Measurements from ENCODE around the gene ANKRD27. TPM values are rescaled to one million over a fixed set of nuclear protein-coding genes. Genes with fewer than 3 reads are reported as not detected.

Gene ANKRD27
- total RNA-seq, 4 donors from 2014 or later: 1.8 to 36.2 (median 22.7) TPM

- Histone ChIP-seq H3K27ac (peak overlapping the region; percentile 62 to 64), H3K9me3 (no peaks in the 10 kb centered on the region), H3K27me3 (no peaks in the 10 kb centered on the region), H3K4me3 (peak overlapping the region; percentile 41 to 76), H3K4me1 (peaks cover 0 to 4% of the 10 kb centered on the region in 2 donors), H3K36me3 (no peaks in the 10 kb centered on the region)
- intact Hi-C loops (cut with DNase I; ENCODE audit: low total_unique reads): no loop called here
- DNase-seq: peak in 1 of 2 donors; percentile 35
- TF ChIP-seq CTCF (IDR thresholded peaks at IDR 0.05): no peak
- TF ChIP-seq POLR2A (IDR thresholded peaks at IDR 0.05): no peak
These were observed 17.2 kb upstream of the ANKRD27 start for GRCh38 chr19:32691952-32692726.

GRCh38 chr19:32691291-32691951 lies 16.4 kb upstream of the ANKRD27 start, which contains the start of gene NUDT19:
TSS of gene NUDT19 (plus strand) at chr19:32691821. CDS start at chr19:32691961, 140 bp downstream.
- H3K4me1 ChIP-seq: peaks cover 0 to 4% of the 10 kb centered on the region in 2 donors
- intact Hi-C loops (cut with DNase I; ENCODE audit: low total_unique reads): no loop called here
- H3K4me3 ChIP-seq: peak within 1 kb of the TSS; percentile 41 to 76
- peak in 1 of 2 donors; percentile 57 for TF ChIP-seq POLR2A (IDR thresholded peaks at IDR 0.05)
- no peak for TF ChIP-seq CTCF (IDR thresholded peaks at IDR 0.05)
- peak; percentile 45 to 67 for DNase-seq
- peak within 1 kb of the TSS; percentile 62 to 64 for H3K27ac ChIP-seq
- no peaks in the 10 kb centered on the region for H3K36me3 ChIP-seq
- no peaks in the 10 kb centered on the region for H3K9me3 ChIP-seq
- no peaks in the 10 kb centered on the region for H3K27me3 ChIP-seq

DNA sequence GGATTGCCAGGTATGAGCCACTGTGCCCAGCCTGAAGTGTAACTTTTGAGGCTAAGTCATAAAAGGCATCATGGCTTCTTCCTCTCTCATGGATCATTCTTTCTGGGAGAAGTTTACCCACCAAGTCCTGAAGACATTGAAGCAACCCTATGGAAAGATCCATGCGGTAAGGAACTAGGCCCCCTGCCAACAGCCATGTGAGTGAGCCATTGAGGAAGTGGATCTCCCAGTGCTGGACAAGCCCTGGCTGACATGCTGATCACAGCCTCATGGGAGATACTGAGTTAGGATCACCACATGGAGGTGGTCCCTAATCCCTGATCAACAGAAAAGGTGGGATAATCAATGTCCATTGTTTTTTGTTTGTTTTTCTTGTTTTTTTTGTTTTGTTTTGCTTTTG lies 13.3 kb upstream of the ANKRD27 start:
- Histone ChIP-seq H3K4me3 (no peak overlapping the region), H3K27me3 (no peaks in the 10 kb centered on the region), H3K27ac (no peak overlapping the region), H3K9me3 (no peaks in the 10 kb centered on the region), H3K4me1 (peaks cover 0 to 2% of the 10 kb centered on the region in 2 donors), H3K36me3 (no peaks in the 10 kb centered on the region)
- intact Hi-C loops (cut with DNase I; ENCODE audit: low total_unique reads): no loop called here
- no peak for DNase-seq
- no peak for TF ChIP-seq POLR2A (IDR thresholded peaks at IDR 0.05)

DNA sequence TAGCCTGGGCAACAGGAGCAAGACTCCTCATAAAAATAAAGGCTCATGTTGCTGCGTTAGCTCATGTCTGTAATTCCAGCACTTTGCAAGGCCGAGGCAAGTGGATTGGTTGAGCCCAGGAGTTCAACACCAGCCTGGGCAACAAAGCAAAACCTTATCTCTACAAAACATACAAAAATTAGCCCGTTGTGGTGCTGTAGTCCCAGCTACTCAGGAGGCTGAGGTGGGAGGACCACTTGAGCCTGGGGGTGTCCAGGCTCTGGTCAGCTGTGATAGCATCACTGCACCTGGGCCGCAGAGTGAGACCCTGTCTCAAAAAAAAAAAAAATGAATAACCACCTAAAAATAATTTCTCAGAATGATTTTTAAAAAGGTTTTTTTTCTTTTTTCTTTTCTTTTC lies 12.7 kb upstream of the ANKRD27 start:
- TF ChIP-seq CTCF (IDR thresholded peaks at IDR 0.05) (no peak), POLR2A (IDR thresholded peaks at IDR 0.05) (no peak)
- Histone ChIP-seq H3K4me1 (no peaks in the 10 kb centered on the region), H3K36me3 (no peaks in the 10 kb centered on the region), H3K27ac (no peak overlapping the region), H3K4me3 (no peak overlapping the region), H3K27me3 (no peaks in the 10 kb centered on the region), H3K9me3 (no peaks in the 10 kb centered on the region)
- intact Hi-C loops (cut with DNase I; ENCODE audit: low total_unique reads): no loop called here
- no peak for DNase-seq

- no peaks in the 10 kb centered on the region for H3K36me3 ChIP-seq
- no peaks in the 10 kb centered on the region for H3K27me3 ChIP-seq
- no peak overlapping the region for H3K4me3 ChIP-seq
- no peak for DNase-seq
- H3K27ac ChIP-seq: no peak overlapping the region
- intact Hi-C loops (cut with DNase I; ENCODE audit: low total_unique reads): no loop called here
- no peaks in the 10 kb centered on the region for H3K9me3 ChIP-seq
- H3K4me1 ChIP-seq: no peaks in the 10 kb centered on the region
- TF ChIP-seq CTCF (IDR thresholded peaks at IDR 0.05) (no peak), POLR2A (IDR thresholded peaks at IDR 0.05) (no peak)
These were observed 12.0 kb upstream of the ANKRD27 start for GRCh38 chr19:32686847-32687475.
